ENCODE results near the gene CAMK4. TPM values are rescaled to one million over a fixed set of nuclear protein-coding genes. Genes with fewer than 3 reads are reported as not detected.

The CAMK4 gene
- total RNA-seq, 1 donor from 2014 or later = 12.0 TPM

GRCh38 chr5:111229221-111229835 lies 5.1 kb downstream of the CAMK4 start:
- no peak for DNase-seq (ENCODE audit: low spot score)

- DNase-seq (ENCODE audit: low spot score) = no peak
Observed at GRCh38 chr5:111229871-111230810, 6.0 kb downstream of the CAMK4 start.

GRCh38 chr5:111231119-111231518 lies 6.9 kb downstream of the CAMK4 start:
- no peak for DNase-seq (ENCODE audit: low spot score)

- no peak for DNase-seq (ENCODE audit: low spot score)
Observed at GRCh38 chr5:111232311-111233051, 8.3 kb downstream of the CAMK4 start.

- DNase-seq (ENCODE audit: low spot score) = no peak
Observed at GRCh38 chr5:111233052-111233374, 8.8 kb downstream of the CAMK4 start.

GRCh38 chr5:111234125-111234524 lies 9.9 kb downstream of the CAMK4 start:
- DNase-seq (ENCODE audit: low spot score) = no peak

GRCh38 chr5:111235635-111236034 lies 11.5 kb downstream of the CAMK4 start:
- DNase-seq (ENCODE audit: low spot score) = no peak

GRCh38 chr5:111236348-111236747 lies 12.2 kb downstream of the CAMK4 start:
- no peak for DNase-seq (ENCODE audit: low spot score)

- DNase-seq (ENCODE audit: low spot score) = no peak
Observed at GRCh38 chr5:111236995-111237394, 12.8 kb downstream of the CAMK4 start.

- no peak for DNase-seq (ENCODE audit: low spot score)
Observed at GRCh38 chr5:111237470-111237869, 13.3 kb downstream of the CAMK4 start.

- DNase-seq (ENCODE audit: low spot score) = no peak
Observed at GRCh38 chr5:111238431-111239225, 14.4 kb downstream of the CAMK4 start.

GRCh38 chr5:111241696-111242095 lies 17.5 kb downstream of the CAMK4 start:
- no peak for DNase-seq (ENCODE audit: low spot score)

GRCh38 chr5:111242606-111243005 lies 18.4 kb downstream of the CAMK4 start:
- DNase-seq (ENCODE audit: low spot score) = no peak

GRCh38 chr5:111243318-111243717 lies 19.1 kb downstream of the CAMK4 start:
- no peak for DNase-seq (ENCODE audit: low spot score)

GRCh38 chr5:111245654-111246053 lies 21.5 kb downstream of the CAMK4 start:
- no peak for DNase-seq (ENCODE audit: low spot score)

GRCh38 chr5:111246459-111246858 lies 22.3 kb downstream of the CAMK4 start:
- no peak for DNase-seq (ENCODE audit: low spot score)

GRCh38 chr5:111248571-111248970 lies 24.4 kb downstream of the CAMK4 start:
- no peak for DNase-seq (ENCODE audit: low spot score)

- DNase-seq (ENCODE audit: low spot score) = no peak
Observed at GRCh38 chr5:111251921-111252320, 27.7 kb downstream of the CAMK4 start.

GRCh38 chr5:111252799-111253545 lies 28.8 kb downstream of the CAMK4 start:
- no peak for DNase-seq (ENCODE audit: low spot score)

GRCh38 chr5:111254613-111255012 lies 30.4 kb downstream of the CAMK4 start:
- no peak for DNase-seq (ENCODE audit: low spot score)

GRCh38 chr5:111255169-111255568 lies 31.0 kb downstream of the CAMK4 start:
- DNase-seq (ENCODE audit: low spot score) = no peak

Measured in umbilical cord (tissue), 2 donors.